ENCODE data around the gene HSFX3.
"Not testable (repeated sequence)": the region's sequence is repeated elsewhere in the genome, so short reads cannot be mapped to it uniquely, and the experiment has no call there.

DNA sequence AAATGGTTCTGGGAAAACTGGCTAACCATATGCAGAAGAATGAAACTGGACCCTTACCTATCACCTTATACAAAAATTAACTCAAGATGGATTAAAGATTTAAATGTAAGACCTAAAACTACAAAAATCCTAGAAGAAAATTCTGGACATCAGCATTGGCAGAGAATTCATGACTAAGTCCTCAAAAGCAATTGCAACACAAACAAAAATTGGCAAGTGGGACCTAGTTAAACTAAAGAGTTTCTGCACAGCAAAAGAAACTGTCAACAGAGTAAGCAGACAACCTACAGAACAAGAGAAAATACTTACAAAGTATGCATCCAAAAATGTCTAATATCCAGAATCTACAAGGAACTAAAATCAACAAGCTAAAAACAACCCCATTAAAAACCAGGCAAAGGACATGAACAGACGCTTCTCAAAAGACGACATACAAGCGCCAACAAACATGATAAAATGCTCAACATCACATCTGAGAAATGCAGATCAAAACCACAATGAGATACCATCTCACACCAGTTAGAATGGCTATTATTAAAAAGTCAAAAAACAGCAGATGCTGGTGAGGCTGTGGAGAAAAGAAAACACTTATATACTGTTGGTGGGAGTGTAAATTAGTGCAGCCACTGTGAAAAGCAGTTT lies 29.0 kb downstream of the HSFX3 start:
- TF ChIP-seq RARB (CRISPR knock-in tag; IDR thresholded peaks at IDR 0.05); PATZ1 (CRISPR knock-in tag; IDR thresholded peaks at IDR 0.05; ENCODE audit: borderline replicate concordance); ZC3H10 (CRISPR knock-in tag; IDR thresholded peaks at IDR 0.05); ZFP3 (CRISPR knock-in tag; IDR thresholded peaks at IDR 0.05); TOX (CRISPR knock-in tag; IDR thresholded peaks at IDR 0.05; ENCODE audit: borderline replicate concordance); TSHZ2 (CRISPR knock-in tag; IDR thresholded peaks at IDR 0.05): not testable (repeated sequence)
- TF ChIP-seq, protein P1, sequence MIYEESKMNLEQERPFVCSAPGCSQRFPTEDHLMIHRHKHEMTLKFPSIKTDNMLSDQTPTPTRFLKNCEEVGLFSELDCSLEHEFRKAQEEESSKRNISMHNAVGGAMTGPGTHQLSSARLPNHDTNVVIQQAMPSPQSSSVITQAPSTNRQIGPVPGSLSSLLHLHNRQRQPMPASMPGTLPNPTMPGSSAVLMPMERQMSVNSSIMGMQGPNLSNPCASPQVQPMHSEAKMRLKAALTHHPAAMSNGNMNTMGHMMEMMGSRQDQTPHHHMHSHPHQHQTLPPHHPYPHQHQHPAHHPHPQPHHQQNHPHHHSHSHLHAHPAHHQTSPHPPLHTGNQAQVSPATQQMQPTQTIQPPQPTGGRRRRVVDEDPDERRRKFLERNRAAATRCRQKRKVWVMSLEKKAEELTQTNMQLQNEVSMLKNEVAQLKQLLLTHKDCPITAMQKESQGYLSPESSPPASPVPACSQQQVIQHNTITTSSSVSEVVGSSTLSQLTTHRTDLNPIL (CRISPR knock-in tag; IDR thresholded peaks at IDR 0.05; ENCODE audit: low read depth): not testable (repeated sequence)
